HPDE6-E6E7 (cell line): ENCODE measurements around the gene PLXNB1.
A peak's percentile ranks its signal among the peaks of the same experiment; 100 is the strongest.

Source experiments
- DNase-seq: peaks from one replicate; pipeline ENCODE4 v3.0.0; 2011; ENCODE audit warnings: missing footprints; ENCODE audit errors: extremely low spot score

PLXNB1 gene

GRCh38 chr3:48433472-48434118 lies 3.7 kb upstream of the PLXNB1 start:
- peak; percentile 27 for DNase-seq

GRCh38 chr3:48432411-48433371 lies 2.8 kb upstream of the PLXNB1 start:
- DNase-seq: peak; percentile 48

- DNase-seq: no peak
Observed at GRCh38 chr3:48431224-48432029, 1.5 kb upstream of the PLXNB1 start.

GRCh38 chr3:48430708-48431101 lies 819 bp upstream of the PLXNB1 start:
- DNase-seq: no peak

GRCh38 chr3:48429317-48429959 lies 448 bp downstream of the PLXNB1 start:
- DNase-seq: no peak

- DNase-seq: no peak
Observed at GRCh38 chr3:48428572-48429316, 1.1 kb downstream of the PLXNB1 start.

- DNase-seq: no peak
Observed at GRCh38 chr3:48428088-48428571, 1.8 kb downstream of the PLXNB1 start.

- no peak for DNase-seq
Observed at GRCh38 chr3:48427630-48427962, 2.3 kb downstream of the PLXNB1 start.

- no peak for DNase-seq
Observed at GRCh38 chr3:48426944-48427629, 2.8 kb downstream of the PLXNB1 start.

- no peak for DNase-seq
Observed at GRCh38 chr3:48426401-48426909, 3.4 kb downstream of the PLXNB1 start.

- no peak for DNase-seq
Observed at GRCh38 chr3:48425281-48425812, 4.5 kb downstream of the PLXNB1 start.

- DNase-seq: no peak
Observed at GRCh38 chr3:48423883-48424695, 5.8 kb downstream of the PLXNB1 start.

- no peak for DNase-seq
Observed at GRCh38 chr3:48423241-48423882, 6.5 kb downstream of the PLXNB1 start.

- no peak for DNase-seq
Observed at GRCh38 chr3:48422681-48423080, 7.2 kb downstream of the PLXNB1 start.

GRCh38 chr3:48422272-48422671 lies 7.6 kb downstream of the PLXNB1 start:
- no peak for DNase-seq

GRCh38 chr3:48420561-48420960 lies 9.3 kb downstream of the PLXNB1 start:
- DNase-seq: no peak

GRCh38 chr3:48419597-48419996 lies 10.3 kb downstream of the PLXNB1 start:
- no peak for DNase-seq

GRCh38 chr3:48419149-48419548 lies 10.7 kb downstream of the PLXNB1 start:
- no peak for DNase-seq
